GM12801 (cell line): Measurements from ENCODE around the gene CFAP69.

Experiments used
- TF ChIP-seq, protein P1 (sequence below): IDR thresholded peaks from one replicate; pipeline ENCODE4 v1.5.1; 2011; ENCODE audit warnings: control low read depth; ENCODE audit not compliant: insufficient read length; ENCODE audit errors: extremely low read depth

Gene CFAP69

DNA sequence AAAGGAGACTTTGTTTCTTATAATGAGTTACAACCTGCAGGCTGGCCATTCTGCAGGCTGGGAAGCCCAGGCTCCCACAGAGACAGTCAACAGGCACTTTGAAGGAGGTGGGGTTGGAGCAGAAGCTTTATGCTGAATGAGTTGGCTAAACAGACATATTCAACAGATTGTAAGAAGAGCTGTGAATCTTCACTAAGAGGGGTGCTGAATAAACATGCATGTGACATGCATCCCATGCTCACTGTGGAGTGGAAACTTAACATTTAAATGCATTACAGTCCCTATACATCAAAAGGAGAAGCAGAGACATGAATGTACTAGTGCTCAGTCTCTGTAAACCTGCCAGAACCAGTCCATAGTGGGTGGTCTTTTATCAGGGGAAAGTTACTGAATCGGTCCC lies 1.4 kb upstream of the CFAP69 start:
- TF ChIP-seq, protein P1, sequence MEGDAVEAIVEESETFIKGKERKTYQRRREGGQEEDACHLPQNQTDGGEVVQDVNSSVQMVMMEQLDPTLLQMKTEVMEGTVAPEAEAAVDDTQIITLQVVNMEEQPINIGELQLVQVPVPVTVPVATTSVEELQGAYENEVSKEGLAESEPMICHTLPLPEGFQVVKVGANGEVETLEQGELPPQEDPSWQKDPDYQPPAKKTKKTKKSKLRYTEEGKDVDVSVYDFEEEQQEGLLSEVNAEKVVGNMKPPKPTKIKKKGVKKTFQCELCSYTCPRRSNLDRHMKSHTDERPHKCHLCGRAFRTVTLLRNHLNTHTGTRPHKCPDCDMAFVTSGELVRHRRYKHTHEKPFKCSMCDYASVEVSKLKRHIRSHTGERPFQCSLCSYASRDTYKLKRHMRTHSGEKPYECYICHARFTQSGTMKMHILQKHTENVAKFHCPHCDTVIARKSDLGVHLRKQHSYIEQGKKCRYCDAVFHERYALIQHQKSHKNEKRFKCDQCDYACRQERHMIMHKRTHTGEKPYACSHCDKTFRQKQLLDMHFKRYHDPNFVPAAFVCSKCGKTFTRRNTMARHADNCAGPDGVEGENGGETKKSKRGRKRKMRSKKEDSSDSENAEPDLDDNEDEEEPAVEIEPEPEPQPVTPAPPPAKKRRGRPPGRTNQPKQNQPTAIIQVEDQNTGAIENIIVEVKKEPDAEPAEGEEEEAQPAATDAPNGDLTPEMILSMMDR: no peak

GRCh38 chr7:90244565-90244908 lies 437 bp upstream of the CFAP69 start:
- TF ChIP-seq, protein P1: no peak

GRCh38 chr7:90246171-90246570 lies 1.2 kb downstream of the CFAP69 start:
- TF ChIP-seq, protein P1: no peak

DNA sequence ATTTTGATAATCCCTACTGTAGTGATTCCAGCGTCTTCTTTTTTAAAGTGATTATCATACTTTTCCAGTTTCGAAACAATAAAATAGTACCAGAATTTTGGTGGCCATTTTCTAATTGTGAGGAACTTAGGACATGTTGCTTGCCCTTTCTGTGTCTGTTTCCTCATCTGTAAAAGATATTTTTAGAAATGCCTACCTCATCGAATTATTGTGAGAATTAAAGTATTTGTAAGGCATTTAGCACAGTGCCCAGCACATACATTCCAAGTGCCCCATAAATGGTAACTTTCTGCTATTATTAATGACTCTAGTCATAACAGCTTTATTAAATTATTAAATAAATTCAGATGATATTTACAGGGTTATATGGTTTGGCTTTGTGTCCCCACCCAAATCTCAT lies 3.7 kb downstream of the CFAP69 start:
- TF ChIP-seq, protein P1: no peak

GRCh38 chr7:90250601-90251303 lies 5.8 kb downstream of the CFAP69 start:
- TF ChIP-seq, protein P1: no peak

- TF ChIP-seq, protein P1: no peak
Measured at GRCh38 chr7:90251304-90251635, 6.3 kb downstream of the CFAP69 start.

- TF ChIP-seq, protein P1: no peak
Measured at GRCh38 chr7:90256778-90257177, 11.8 kb downstream of the CFAP69 start.

DNA sequence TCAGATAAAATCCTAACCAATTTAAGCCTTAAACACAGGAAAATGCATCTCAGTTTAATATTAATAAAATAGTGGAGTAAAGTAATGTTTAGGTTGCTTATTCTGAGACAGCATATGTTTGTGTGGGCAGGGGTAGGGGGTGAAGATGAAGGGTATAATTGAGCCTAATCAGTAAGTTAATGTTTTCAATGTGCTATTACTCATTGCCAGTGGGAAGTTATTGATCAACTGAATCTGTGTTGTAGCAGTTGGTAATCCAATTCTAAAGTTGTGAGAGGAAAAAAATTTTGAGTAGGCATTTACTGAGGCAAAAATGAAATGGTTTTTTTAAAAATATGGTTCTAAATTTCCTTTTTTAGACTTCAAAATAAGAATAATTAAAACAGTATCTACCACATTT lies 16.5 kb downstream of the CFAP69 start:
- TF ChIP-seq, protein P1: no peak
